SU-DHL-6 (cell line): ENCODE measurements around the gene RNF121.

Experiments used
- EZH2phosphoT487 ChIP-seq: fragments of 200-600 bp; sonication (generic), shearing (Covaris generic); conservative IDR thresholded peaks from 2 replicates; pipeline ENCODE4 v1.6.1; 2018; ENCODE audit warnings: mild to moderate bottlenecking, antibody characterized with exemption, low read length, moderate library complexity, mixed read lengths
- TF ChIP-seq, protein P1 (sequence below): fragments of 200-600 bp; sonication (generic); IDR thresholded peaks from one replicate; pipeline ENCODE4 v1.5.1; 2017; ENCODE audit warnings: antibody characterized with exemption, mild to moderate bottlenecking, low read length, moderate library complexity; ENCODE audit not compliant: insufficient read depth, poor library complexity, severe bottlenecking

DNA sequence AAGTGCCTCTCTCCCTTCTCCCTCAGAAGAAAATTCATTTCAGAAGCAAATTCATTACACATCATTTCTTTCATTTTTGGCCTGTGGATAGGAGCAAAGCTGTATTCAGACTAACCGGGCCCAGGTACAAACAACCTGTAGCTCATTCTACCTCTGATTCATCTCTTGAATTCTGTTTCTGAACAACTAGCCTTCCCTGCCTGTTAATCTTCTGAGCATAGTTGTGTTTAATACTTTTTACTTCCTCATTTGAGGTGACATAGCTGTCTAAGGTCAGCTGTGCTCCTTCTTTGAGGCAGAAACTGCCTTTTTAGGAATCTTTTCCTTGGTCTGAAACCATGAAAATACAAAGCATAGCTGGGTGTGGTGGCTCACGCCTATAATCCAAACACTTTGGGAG, 57.3 kb downstream of the RNF121 start:
- TF ChIP-seq, protein P1, sequence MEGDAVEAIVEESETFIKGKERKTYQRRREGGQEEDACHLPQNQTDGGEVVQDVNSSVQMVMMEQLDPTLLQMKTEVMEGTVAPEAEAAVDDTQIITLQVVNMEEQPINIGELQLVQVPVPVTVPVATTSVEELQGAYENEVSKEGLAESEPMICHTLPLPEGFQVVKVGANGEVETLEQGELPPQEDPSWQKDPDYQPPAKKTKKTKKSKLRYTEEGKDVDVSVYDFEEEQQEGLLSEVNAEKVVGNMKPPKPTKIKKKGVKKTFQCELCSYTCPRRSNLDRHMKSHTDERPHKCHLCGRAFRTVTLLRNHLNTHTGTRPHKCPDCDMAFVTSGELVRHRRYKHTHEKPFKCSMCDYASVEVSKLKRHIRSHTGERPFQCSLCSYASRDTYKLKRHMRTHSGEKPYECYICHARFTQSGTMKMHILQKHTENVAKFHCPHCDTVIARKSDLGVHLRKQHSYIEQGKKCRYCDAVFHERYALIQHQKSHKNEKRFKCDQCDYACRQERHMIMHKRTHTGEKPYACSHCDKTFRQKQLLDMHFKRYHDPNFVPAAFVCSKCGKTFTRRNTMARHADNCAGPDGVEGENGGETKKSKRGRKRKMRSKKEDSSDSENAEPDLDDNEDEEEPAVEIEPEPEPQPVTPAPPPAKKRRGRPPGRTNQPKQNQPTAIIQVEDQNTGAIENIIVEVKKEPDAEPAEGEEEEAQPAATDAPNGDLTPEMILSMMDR: no peak
- TF ChIP-seq EZH2phosphoT487: no peak
